GM12872 (cell line): Measurements from ENCODE around the gene CELA2B.

Experiments
- TF ChIP-seq, protein P1 (sequence below): IDR thresholded peaks from 3 replicates; pipeline ENCODE4 v1.5.1; 2011; ENCODE audit warnings: low read depth, mild to moderate bottlenecking, low read length, moderate library complexity; ENCODE audit not compliant: insufficient read depth

Gene CELA2B

DNA sequence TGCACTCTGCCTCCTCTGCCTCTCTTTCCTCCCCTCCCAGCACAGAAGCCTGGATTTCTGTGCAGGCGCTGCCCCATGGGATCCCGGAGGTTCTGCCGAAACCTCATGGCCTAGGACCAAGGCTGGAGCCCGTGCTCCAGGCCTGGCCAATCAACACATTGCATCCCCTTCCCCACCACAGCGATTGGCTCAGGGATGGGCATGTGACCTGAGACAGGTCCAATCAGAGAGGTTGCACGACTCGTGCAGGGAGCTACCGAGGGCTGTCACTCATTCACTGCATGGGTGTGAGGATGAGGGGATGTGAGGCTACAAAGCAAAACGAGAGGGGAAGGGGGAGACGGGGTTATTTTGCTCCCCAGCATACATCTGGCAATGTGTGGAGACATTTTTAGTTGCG lies 3.3 kb upstream of the CELA2B start:
- TF ChIP-seq, protein P1, sequence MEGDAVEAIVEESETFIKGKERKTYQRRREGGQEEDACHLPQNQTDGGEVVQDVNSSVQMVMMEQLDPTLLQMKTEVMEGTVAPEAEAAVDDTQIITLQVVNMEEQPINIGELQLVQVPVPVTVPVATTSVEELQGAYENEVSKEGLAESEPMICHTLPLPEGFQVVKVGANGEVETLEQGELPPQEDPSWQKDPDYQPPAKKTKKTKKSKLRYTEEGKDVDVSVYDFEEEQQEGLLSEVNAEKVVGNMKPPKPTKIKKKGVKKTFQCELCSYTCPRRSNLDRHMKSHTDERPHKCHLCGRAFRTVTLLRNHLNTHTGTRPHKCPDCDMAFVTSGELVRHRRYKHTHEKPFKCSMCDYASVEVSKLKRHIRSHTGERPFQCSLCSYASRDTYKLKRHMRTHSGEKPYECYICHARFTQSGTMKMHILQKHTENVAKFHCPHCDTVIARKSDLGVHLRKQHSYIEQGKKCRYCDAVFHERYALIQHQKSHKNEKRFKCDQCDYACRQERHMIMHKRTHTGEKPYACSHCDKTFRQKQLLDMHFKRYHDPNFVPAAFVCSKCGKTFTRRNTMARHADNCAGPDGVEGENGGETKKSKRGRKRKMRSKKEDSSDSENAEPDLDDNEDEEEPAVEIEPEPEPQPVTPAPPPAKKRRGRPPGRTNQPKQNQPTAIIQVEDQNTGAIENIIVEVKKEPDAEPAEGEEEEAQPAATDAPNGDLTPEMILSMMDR, result no peak

DNA sequence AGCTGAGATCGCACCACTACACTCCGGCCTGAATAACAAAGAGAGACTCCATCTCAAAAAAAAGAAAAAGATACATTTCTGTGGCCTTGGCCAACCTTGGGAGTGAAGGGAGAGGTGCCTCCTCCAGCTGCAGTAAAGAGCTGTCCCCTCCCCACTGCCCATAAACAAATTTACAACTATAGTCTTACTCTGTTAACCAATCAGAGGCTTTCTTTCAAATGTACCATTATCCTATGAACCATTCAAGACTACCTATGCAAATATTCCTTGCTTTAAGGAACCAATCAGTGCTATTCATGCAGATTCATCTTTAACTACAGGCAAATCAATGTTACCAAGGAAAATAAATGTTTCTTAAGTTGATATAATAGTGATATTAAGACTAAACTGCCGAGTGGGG lies 1.0 kb downstream of the CELA2B start:
- TF ChIP-seq, protein P1, result no peak

DNA sequence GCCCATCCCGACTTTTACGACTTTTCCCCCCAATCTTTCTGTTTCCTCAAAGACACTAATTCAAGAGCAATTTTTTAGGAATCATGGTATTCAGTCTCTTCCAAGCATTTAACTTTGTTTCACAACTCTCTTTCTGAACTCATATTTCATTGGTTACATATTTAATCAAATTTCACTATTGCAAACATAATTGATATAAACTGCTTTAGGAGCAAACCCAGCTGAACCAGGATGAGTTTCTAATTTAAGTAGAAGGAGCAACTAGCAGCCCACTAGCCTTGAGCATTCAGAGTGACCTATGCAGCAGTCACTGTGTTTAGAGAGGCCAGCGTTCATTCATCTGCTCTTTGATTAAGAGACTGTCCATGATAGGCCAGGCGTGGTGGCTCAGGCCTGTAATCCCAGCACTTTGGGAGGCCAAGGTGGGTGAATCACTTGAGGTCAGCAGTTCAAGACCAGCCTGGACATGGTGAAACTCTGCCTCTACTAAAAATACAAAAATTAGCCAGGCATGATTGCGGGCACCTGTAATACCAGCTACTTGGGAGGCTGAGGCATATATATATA lies 1.8 kb downstream of the CELA2B start:
- TF ChIP-seq, protein P1, result no peak

DNA sequence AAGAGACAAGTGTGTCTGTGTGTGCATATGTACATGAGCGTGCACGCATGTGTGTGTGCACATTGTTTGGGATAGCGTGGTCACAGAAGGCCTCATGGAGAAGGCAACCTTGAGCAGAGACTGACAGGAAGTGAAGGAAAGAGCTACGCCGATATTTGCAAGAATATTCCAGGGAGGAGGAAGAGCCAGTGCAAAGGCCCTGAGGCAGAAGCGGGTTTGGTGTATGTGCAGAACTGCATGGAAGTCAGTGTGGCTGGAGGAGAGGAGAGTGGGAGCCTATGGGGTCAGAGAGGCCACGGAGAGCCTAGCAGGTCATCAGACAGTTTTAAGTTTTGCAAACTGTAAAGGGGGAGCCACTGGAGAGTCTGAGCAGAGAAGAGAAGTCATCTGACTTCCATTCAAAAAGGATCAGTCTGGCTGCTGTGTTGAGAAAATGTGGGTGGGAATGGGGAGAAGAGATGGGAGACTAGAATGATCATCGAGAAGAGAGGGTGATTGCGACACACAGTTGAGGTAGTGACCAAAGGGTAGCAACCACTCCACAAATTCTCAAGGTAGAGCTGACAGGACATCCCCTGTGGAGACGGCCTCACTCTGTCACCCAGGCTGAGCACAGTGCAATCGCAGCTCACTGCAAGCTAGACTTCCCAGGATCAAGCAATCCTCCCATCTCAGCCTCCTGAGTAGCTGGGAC lies 3.9 kb downstream of the CELA2B start:
- TF ChIP-seq, protein P1, result no peak

DNA sequence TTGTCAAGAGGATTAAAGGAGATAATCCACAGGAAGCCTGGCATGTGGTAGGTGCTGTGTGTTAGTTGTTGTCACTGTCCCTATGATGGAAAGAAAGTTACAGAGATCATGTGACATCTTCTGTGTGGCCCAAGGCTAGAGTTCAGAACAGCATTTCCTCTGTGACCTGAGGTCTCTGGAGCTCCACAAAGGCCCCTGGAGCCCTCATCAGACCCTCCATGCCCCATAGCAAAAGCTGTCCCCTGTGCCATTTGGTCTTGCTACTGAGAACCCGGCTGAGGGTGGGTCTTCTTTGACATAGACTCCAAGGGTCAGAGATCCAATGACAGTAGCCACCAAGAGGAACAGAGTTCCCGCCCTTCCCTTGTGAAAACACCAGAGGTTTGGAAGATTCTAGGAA lies 8.1 kb downstream of the CELA2B start:
- TF ChIP-seq, protein P1, result no peak

DNA sequence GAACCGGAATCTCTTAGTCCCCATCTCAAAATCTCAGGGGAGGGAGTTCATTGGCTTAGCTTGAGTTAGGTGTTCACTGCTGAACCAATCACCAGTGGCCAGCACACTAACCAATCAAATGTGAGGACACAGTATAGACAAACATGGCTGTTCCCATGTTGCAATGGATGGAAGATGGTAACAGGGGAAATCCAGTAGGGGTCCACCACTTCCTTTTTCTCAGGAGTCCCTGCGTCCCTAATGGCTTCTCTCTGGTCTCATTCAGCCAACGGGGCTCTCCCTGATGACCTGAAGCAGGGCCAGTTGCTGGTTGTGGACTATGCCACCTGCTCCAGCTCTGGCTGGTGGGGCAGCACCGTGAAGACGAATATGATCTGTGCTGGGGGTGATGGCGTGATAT lies 9.7 kb downstream of the CELA2B start:
- TF ChIP-seq, protein P1, result no peak

DNA sequence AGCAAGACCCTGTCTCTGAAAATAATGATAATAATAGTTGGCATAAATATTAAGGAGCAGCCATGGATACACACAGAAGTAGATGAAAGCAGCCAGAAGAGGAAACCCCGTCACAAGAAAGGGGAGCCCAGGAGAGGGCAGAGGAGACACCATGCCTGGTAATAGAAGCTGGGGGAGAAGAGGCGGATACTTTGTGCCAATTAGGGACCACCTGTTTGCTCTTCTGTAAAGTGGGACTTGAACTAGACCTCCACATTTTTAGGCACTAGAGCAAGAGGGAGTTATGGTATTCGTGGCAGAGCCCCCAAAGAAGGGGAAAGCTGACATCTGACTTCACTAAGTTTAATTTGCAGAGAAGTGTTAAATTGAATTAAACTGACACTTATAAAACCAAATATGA lies 12.5 kb downstream of the CELA2B start:
- TF ChIP-seq, protein P1, result no peak
